ENCODE measurements around the gene SLC16A7.
"Not testable (repeated sequence)": the region's sequence is repeated elsewhere in the genome, so short reads cannot be mapped to it uniquely, and the experiment has no call there.

Gene SLC16A7

GRCh38 chr12:59595883-59596540 is at the start of gene SLC16A7:
SLC16A7 (plus strand) TSS chr12:59596029; CDS start chr12:59704802, 108,773 bp downstream.
- DNase-seq (ENCODE audit: low read depth): peak; percentile 83

- DNase-seq (ENCODE audit: low read depth): no peak
These were observed 46.9 kb upstream of the SLC16A7 start for GRCh38 chr12:59548930-59549329.

GRCh38 chr12:59559696-59560095 is 36.1 kb upstream of the SLC16A7 start:
- DNase-seq (ENCODE audit: low read depth): no peak

- DNase-seq (ENCODE audit: low read depth): no peak
These were observed 25.7 kb upstream of the SLC16A7 start for GRCh38 chr12:59570145-59570544.

DNA sequence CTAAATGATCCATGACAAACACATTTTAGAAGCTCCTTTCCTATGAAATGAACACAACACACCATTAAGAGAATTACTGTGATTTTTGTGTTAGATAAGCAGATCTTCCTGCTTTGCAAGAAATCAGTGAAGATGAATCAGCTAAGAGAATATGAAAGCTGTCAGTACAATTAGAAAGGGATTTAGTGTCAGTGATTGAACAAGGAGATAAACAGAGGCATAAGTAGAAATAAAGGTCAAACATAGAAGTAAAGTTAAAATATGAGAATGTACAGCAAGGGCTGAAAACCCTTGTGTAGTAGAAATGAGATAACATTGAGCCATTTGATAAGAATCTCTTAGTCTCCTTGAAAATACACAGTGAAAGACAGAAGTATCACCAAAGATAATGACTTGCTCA is 21.4 kb upstream of the SLC16A7 start:
- DNase-seq (ENCODE audit: low read depth): no peak

DNA sequence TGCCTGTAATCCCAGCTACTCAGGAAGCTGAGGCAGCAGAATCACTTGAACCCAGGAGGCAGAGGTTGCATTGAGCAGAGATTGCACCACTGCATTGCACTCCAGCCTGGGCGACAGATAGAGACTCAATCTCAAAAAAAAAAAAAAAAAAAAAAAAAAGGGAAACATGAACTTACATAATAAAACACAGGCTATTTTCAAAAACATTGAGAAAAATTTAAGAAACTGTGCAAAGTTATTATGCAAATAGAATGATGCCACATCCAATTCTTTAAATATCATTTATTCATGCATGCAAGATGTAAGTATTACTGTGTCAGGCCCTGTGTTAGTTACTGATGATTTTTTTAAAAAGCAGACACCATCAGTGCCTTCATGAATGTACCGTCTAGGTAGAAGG is 20.0 kb upstream of the SLC16A7 start:
- no peak for DNase-seq (ENCODE audit: low read depth)

DNA sequence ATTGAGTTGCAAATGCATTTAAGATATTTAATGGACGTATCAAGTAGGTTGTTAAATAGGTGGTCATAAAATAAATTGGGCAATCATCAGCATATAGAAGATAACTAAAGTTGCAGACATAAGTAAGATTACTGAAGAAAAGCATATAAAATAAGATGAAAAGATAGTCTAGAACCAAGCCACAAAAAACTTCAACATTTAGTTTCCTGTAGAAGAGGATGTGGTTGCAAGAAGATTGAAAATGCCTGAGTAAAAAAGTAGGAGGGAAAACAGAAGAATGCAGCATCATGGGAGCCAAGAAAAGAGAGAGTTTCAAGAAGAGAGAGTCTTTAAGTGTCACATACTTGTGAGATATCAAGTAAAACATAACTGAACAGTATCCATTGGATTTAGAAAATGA is 17.6 kb upstream of the SLC16A7 start:
- DNase-seq (ENCODE audit: low read depth): no peak

- DNase-seq (ENCODE audit: low read depth): no peak
These were observed 16.2 kb upstream of the SLC16A7 start for GRCh38 chr12:59579631-59580030.

- DNase-seq (ENCODE audit: low read depth): no peak
These were observed 15.8 kb upstream of the SLC16A7 start for GRCh38 chr12:59580050-59580449.

DNA sequence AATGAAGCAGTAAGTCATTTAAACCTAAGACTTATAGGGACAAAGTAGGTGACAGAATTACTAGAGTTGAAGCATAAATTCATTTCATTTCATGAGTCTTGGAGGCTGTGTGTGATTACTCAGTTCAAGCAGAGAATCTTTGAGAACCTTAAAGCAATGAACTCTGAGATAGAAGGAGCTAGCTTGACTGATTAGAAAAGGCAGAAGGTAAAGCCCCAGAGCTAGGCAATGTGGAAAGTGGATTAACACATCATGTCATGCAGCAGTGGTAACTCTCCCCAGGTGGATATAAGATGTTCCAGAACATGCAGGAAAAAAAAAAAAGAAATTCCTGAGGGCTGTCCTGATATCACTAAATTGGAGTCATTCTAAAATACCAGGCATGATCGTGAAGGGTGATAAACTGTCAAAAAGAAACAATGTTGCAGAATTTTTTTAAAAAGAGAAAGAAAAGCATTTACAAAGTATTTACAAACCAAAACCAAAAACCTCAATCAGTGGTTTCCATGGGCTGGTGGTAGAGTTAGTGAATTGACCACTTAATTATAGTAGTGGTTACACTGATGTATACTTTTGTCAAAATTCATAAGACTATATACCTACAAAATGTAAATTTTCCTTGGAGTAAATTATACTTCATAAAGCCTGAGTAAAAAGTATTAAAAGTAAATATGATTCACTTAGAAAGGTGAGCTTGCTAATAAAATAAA is 12.7 kb upstream of the SLC16A7 start:
- no peak for DNase-seq (ENCODE audit: low read depth)

- DNase-seq (ENCODE audit: low read depth): no peak
These were observed 8.1 kb upstream of the SLC16A7 start for GRCh38 chr12:59587710-59588109.

DNA sequence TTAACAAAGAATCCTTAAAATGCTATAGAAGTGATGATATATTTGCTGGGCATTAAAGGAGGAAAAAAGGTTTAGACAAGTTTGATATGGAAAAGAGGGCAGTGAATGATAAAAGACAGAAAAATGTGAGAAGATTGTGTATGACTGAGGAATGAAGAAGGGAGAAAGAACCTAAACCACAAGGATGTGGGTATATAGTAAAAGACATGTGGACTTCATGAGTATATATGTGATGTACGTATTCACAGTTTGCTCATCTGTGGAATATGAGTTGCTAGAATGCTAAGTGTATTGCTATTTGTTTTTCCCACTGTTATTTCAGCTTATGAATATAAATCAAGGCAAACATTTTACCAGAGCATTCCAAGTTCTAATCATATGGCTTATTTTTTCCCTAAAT is 2.1 kb upstream of the SLC16A7 start:
- DNase-seq (ENCODE audit: low read depth): no peak

GRCh38 chr12:59594943-59595500 is 807 bp upstream of the SLC16A7 start:
- no peak for DNase-seq (ENCODE audit: low read depth)

DNA sequence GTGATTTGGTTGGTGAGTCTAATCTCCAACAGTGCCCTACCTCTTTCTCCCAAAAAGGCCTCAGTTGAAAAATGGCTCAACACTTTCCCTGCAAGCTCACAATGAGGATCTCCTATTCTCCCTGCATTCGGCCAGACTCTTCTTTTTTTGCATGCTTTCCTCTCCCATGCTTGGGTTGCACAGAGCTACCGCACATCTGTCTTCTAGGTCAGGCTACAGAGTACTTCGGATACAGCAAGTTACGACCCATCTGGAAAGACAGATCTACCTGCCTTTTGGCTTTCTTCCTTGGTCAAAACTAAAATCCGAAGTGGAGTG is 305 bp upstream of the SLC16A7 start:
- DNase-seq (ENCODE audit: low read depth): no peak

GRCh38 chr12:59597385-59597781 is 1.6 kb downstream of the SLC16A7 start:
- DNase-seq (ENCODE audit: low read depth): peak; percentile 47

GRCh38 chr12:59600171-59600570 is 4.3 kb downstream of the SLC16A7 start:
- no peak for DNase-seq (ENCODE audit: low read depth)

DNA sequence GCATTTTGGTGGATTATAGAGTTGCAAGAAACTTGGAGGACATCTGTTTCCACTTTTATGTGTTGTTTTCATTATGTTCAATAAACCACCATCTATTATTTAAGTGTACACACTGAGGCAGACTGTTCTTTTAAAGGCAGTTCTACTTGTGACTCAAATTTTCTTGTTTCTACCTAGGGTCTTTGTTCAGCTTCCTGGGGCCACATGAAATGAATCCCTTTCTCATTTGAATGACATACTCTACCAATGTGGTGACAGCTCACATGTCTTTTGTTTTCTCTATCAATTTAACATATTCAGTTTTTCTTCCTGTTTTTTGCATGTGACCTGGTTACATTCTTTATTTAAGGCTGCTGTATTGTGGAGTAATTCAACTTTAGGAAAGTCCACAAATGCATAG is 7.9 kb downstream of the SLC16A7 start:
- no peak for DNase-seq (ENCODE audit: low read depth)

- DNase-seq (ENCODE audit: low read depth): not testable (repeated sequence)
These were observed 17.1 kb downstream of the SLC16A7 start for GRCh38 chr12:59612823-59613434.

DNA sequence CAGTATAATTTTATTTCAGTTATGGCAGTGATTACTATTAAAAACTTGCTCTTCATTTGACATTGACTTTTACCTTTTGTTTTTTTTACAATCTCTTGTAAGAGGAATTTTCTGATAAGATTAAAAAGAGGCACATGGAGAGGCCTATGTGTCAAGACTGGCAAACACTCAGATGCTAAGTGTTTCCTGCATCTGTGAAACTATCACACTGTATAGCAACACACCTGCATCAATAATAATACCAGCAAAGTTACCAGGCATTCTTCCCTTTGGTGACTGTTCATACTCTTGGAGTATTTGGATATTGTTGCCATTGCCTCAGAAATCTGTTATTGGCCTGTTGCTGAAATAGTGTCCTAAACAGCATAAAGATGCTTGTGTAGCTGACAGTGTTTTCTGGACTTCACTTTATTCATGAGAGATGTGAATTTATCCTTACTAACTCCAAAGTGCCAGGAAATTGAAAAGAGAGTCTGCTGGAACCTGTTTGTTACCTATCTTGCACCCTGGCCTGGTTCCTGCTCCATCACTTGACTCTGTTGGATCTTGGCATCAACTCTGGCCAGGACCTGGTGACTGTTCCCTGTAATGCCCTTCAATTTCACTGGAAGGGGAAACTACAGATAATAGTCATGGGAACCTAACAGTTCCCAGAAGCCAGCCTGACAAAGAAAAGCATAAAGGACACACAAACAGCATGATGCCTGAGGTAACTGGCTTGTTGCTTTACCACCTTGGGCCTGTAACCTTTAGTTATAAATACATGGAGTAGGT is 19.8 kb downstream of the SLC16A7 start:
- DNase-seq (ENCODE audit: low read depth): no peak

DNA sequence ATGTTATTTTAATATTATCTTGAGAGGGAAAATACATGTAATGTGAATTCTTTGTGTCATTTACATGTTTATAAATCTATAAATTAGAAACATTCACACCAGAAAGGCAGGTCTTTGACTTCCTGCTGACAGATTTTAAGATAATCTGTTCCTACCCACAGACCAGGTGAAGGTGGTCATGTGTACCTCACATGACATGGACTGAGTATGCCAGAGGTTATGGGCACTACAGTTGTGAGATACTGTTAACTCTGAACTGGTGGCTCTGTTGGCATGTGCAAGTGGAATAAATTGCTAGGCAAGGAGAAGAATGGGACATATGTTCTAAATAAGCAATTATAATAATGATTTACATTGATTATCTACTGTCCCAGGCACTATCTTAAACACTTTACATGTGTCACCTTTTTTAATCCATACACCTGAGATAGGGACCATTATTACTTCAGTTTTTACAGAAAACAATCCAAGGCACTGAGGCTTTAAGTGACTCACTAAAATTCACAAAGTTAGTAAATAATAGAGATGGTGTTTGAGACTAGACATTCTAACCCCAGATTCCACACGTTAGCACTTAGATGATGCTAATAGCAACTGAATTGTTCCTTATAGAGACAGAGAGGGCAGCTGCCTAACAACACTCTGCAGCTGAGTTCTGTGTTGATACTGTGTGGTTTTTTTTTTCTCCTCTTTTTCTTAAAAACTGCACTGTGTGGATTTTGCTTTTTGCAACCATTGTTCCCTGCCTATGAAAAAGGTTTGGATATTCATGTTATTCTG is 23.8 kb downstream of the SLC16A7 start:
- DNase-seq (ENCODE audit: low read depth): no peak

DNA sequence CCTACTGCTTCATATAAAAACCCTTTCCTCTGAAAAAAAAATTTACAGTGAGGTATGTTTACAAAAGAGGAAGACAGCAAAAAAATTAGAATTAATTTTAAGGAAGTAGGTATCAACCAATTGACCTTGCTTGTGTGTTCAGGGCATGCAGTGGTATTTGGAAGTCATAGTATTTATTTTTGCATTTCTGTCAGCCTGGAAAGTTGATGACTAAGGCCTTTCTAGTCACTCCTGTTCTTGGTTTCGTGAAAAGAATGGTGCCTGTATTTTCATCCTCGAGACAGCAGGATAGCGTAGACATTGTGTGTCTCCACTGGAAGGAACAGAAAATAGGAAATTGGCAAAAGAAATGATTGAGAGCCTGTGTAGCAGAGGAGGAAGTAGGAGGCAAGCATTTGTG is 24.5 kb downstream of the SLC16A7 start:
- DNase-seq (ENCODE audit: low read depth): no peak

All from activated T-cell treated with anti-CD3 and anti-CD28 coated beads for 48 hours (primary cell).